HepG2 (cell line): ENCODE results near the gene RPLP2. TPM values are rescaled to one million over a fixed set of nuclear protein-coding genes. Genes with fewer than 3 reads are reported as not detected.

Experiments used
- ARHGAP35 ChIP-seq: sonication (generic); formaldehyde crosslinking; IDR thresholded peaks from 2 replicates; pipeline ENCODE4 v1.9.0; 2022; ENCODE audit warnings: mild to moderate bottlenecking, inconsistent platforms, moderate library complexity, missing genetic modification reagents, borderline replicate concordance
- BORCS8-MEF2B ChIP-seq: sonication (generic); formaldehyde crosslinking; IDR thresholded peaks from 2 replicates; pipeline ENCODE4 v1.8.0; 2022; ENCODE audit warnings: mild to moderate bottlenecking, missing genetic modification reagents
- BRD4 ChIP-seq: sonication (generic); formaldehyde crosslinking; IDR thresholded peaks from 2 replicates; pipeline ENCODE4 v1.4.0; 2020; ENCODE audit warnings: missing genetic modification reagents
- DZIP1 ChIP-seq: sonication (generic); formaldehyde crosslinking; IDR thresholded peaks from 2 replicates; pipeline ENCODE4 v1.5.0; 2020; ENCODE audit warnings: mild to moderate bottlenecking, missing genetic modification reagents
- PHF20 ChIP-seq: sonication (generic); formaldehyde crosslinking; IDR thresholded peaks from 2 replicates; pipeline ENCODE4 v1.5.0; 2020; ENCODE audit warnings: mild to moderate bottlenecking, missing genetic modification reagents
- POLR2A ChIP-seq, 2 experiments: IDR thresholded peaks; 2 replicates each; pipeline ENCODE4 v1.6.1; 2011; ENCODE audit warnings: low read depth in 2 of 2, low read length in 2 of 2, mild to moderate bottlenecking in 1 of 2, moderate library complexity in 1 of 2; ENCODE audit not compliant: insufficient read depth in 1 of 2
- POLR2G ChIP-seq: fragments of 200-400 bp; formaldehyde crosslinking; IDR thresholded peaks from 2 replicates; pipeline ENCODE4 v1.6.1; 2018; ENCODE audit warnings: mild to moderate bottlenecking, low read depth, low read length, moderate library complexity
- RFX3 ChIP-seq: IDR thresholded peaks from 2 replicates; pipeline ENCODE4 v1.6.1; 2016; ENCODE audit warnings: missing biosample characterization, missing genetic modification reagents
- SP5 ChIP-seq: IDR thresholded peaks from 2 replicates; pipeline ENCODE4 v1.6.1; 2016; ENCODE audit warnings: low read depth, borderline replicate concordance
- SPEN ChIP-seq: sonication (generic); formaldehyde crosslinking; IDR thresholded peaks from 2 replicates; pipeline ENCODE4 v1.5.1; 2020; ENCODE audit warnings: low read depth, mild to moderate bottlenecking, missing genetic modification reagents
- ZFX ChIP-seq: sonication (generic); formaldehyde crosslinking; IDR thresholded peaks from 2 replicates; pipeline ENCODE4 v1.4.0; 2020; ENCODE audit warnings: mild to moderate bottlenecking, low read depth, missing genetic modification reagents, moderate library complexity
- ZNF383 ChIP-seq: sonication (generic); formaldehyde crosslinking; IDR thresholded peaks from 2 replicates; pipeline ENCODE4 v1.4.0; 2020; ENCODE audit warnings: missing genetic modification reagents, mild to moderate bottlenecking, borderline replicate concordance
- ZNF432 ChIP-seq: sonication (generic); formaldehyde crosslinking; IDR thresholded peaks from 2 replicates; pipeline ENCODE4 v1.5.0; 2020; ENCODE audit warnings: missing genetic modification reagents, mild to moderate bottlenecking, borderline replicate concordance
- ZNF724P ChIP-seq: sonication (generic); formaldehyde crosslinking; IDR thresholded peaks from 2 replicates; pipeline ENCODE4 v1.8.0; 2022; ENCODE audit warnings: missing genetic modification reagents, borderline replicate concordance
- ZNF883 ChIP-seq: sonication (generic); formaldehyde crosslinking; IDR thresholded peaks from 2 replicates; pipeline ENCODE4 v1.5.1; 2020; ENCODE audit warnings: mild to moderate bottlenecking, missing genetic modification reagents; ENCODE audit errors: not compliant biosample characterization
- ZSCAN5A ChIP-seq: sonication (generic); formaldehyde crosslinking; IDR thresholded peaks from 2 replicates; pipeline ENCODE4 v1.8.0; 2022; ENCODE audit warnings: mild to moderate bottlenecking, missing genetic modification reagents, borderline replicate concordance
- polyA plus RNA-seq, 8 experiments: library from polyadenylated mRNA; depleted of rRNA in 3 of 8; stranded (reverse) in 7 of 8; unstranded in 1 of 8; fragments of >200 nt; fragmentation: Illumina TruSeq in 4 of 8; extraction: Trizol in 4 of 8; gene quantifications; 2 replicates each; pipeline versions ENCODE4 v1.2.1 to v1.2.3, GENCODE V29; 2011 to 2016; ENCODE audit warnings: low read depth in 4 of 8, missing spikeins in 1 of 8, mixed read lengths in 1 of 8; ENCODE audit not compliant: insufficient read depth in 1 of 8
- total RNA-seq, 5 experiments: library from RNA; depleted of rRNA; stranded (reverse); fragments of >200 nt; fragmentation: Illumina TruSeq; extraction: Trizol; gene quantifications; 2 replicates each; pipeline ENCODE4 v1.2.3, GENCODE V29; 2016; ENCODE audit warnings: low read depth in 1 of 5
- TF ChIP-seq, protein P1 (sequence below): IDR thresholded peaks from 2 replicates; pipeline ENCODE4 v1.6.1; 2012; ENCODE audit warnings: inconsistent platforms
- TF ChIP-seq, protein P2 (sequence below): sonication (generic); formaldehyde crosslinking; conservative IDR thresholded peaks from 2 replicates; pipeline ENCODE4 v1.4.0; 2020; ENCODE audit warnings: mild to moderate bottlenecking, missing genetic modification reagents, moderate library complexity
- TF ChIP-seq, protein P3 (sequence below): sonication (generic); formaldehyde crosslinking; IDR thresholded peaks from 2 replicates; pipeline ENCODE4 v1.8.1; 2023; ENCODE audit warnings: mild to moderate bottlenecking, moderate library complexity, missing genetic modification reagents

The RPLP2 gene
- total and polyA plus RNA-seq, 2 of the 13 experiments (the other 11 are each of a cell fraction or from before 2014, with no cell fraction given): 978 to 2,106 TPM

DNA sequence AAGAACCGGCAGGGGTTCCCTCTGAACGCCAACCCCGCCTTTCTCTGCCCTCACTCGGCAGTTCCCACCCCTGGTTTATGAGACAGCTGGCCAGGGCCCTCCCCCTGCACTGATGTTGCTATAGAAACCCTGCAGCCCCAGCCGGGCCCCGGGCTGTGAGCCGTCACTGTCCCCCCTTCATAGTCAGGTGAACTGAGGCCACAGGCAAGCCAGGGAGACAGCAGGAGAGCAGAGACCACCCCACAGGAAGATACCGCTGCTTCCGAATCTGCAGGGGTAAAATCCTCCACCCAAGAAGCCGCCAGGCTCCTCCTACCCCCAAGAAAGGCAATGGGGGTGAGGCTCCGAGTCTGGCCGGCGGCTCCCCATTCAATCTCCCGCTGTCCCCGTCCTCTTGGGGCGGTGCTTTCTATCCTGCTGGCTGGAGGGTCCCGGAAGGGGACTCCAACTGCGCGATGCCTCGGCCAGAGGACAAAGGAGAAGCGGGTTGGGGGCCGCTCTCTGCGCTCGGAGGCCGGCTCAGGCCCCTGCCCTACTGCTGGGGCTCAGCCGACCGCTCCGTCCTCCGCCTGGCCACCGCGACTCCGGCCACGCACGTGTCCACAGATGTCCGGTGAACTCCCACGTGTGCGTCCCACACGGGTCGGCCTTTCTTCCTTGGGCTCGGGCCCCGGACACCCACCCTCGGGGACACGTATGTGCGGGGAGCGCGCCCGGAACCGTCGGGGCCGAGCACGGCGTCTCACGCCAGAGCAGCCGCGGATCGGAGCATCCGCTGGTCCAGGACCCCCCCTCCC is 12.3 kb upstream of the RPLP2 start (continued):
- TF ChIP-seq ZFX (CRISPR knock-in tag) (peak; percentile 71), BRD4 (CRISPR knock-in tag) (peak; percentile 58; the same call in 1 of the 2 replicates), POLR2A (IDR thresholded peaks at IDR 0.05; ENCODE audit: insufficient read depth in 1 of 2, low read depth in 2 of 2, low read length in 2 of 2) (peak in 1 of 2 experiments; percentile 36; a peak in 1 of 4 replicates), ZNF883 (CRISPR knock-in tag) (peak; percentile 16), POLR2G (0 out of 2 replicates have a peak, but pooled peaks have one; percentile 14), PHF20 (CRISPR knock-in tag) (no peak), SPEN (peak; percentile 61), ZNF724P (CRISPR knock-in tag) (0 out of 2 replicates have a peak, but pooled peaks have one; percentile 16), ZNF432 (CRISPR knock-in tag) (no peak), BORCS8-MEF2B (CRISPR knock-in tag) (no peak), ZNF383 (CRISPR knock-in tag) (peak; percentile 25; the same call in 1 of the 2 replicates), RFX3 (CRISPR knock-in tag) (peak; percentile 80), DZIP1 (CRISPR knock-in tag) (peak; percentile 88), ZSCAN5A (0 out of 2 replicates have a peak, but pooled peaks have one; percentile 33), SP5 (CRISPR knock-in tag) (peak; percentile 11; the same call in 1 of the 2 replicates), ARHGAP35 (CRISPR knock-in tag) (0 out of 2 replicates have a peak, but pooled peaks have one; percentile 69)
- TF ChIP-seq, protein P1, sequence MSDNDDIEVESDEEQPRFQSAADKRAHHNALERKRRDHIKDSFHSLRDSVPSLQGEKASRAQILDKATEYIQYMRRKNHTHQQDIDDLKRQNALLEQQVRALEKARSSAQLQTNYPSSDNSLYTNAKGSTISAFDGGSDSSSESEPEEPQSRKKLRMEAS: peak; percentile 62
- TF ChIP-seq, protein P2, sequence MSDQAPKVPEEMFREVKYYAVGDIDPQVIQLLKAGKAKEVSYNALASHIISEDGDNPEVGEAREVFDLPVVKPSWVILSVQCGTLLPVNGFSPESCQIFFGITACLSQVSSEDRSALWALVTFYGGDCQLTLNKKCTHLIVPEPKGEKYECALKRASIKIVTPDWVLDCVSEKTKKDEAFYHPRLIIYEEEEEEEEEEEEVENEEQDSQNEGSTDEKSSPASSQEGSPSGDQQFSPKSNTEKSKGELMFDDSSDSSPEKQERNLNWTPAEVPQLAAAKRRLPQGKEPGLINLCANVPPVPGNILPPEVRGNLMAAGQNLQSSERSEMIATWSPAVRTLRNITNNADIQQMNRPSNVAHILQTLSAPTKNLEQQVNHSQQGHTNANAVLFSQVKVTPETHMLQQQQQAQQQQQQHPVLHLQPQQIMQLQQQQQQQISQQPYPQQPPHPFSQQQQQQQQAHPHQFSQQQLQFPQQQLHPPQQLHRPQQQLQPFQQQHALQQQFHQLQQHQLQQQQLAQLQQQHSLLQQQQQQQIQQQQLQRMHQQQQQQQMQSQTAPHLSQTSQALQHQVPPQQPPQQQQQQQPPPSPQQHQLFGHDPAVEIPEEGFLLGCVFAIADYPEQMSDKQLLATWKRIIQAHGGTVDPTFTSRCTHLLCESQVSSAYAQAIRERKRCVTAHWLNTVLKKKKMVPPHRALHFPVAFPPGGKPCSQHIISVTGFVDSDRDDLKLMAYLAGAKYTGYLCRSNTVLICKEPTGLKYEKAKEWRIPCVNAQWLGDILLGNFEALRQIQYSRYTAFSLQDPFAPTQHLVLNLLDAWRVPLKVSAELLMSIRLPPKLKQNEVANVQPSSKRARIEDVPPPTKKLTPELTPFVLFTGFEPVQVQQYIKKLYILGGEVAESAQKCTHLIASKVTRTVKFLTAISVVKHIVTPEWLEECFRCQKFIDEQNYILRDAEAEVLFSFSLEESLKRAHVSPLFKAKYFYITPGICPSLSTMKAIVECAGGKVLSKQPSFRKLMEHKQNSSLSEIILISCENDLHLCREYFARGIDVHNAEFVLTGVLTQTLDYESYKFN (CRISPR knock-in tag): peak; percentile 13; the same call in 1 of the 2 replicates
- TF ChIP-seq, protein P3, sequence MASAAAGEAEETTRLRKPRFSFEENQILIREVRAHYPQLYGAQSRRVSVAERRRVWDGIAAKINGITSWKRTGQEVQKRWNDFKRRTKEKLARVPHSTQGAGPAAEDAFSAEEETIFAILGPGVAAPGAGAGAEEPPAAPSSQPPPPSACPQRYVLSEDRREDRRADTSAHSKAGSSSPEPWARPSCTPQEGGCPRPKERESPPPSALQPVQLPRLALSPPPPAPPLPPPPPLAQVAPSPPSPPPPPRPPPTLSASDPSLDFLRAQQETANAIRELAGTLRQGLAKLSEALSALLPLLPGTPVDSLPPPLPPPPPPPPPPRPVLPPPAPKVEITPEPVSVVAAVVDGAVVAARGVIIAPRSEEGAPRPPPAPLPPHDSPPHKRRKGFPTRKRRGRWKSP (CRISPR knock-in tag): peak; percentile 43; the same call in 1 of the 2 replicates
